SK-N-SH treated with all-trans-retinoic acid at 6 μM for 48 hours (cell line): ENCODE measurements around the gene KCTD13.

ENCODE experiments used
- ISL1 ChIP-seq: fragments of 250-450 bp; sonication (Bioruptor Pico); IDR thresholded peaks from 2 replicates; pipeline ENCODE4 v2.1.2; 2022; ENCODE audit warnings: mild to moderate bottlenecking, moderate library complexity
- OSR1 ChIP-seq: fragments of 250-450 bp; sonication (Bioruptor Pico); IDR thresholded peaks from 2 replicates; pipeline ENCODE4 v1.8.0; 2022; ENCODE audit warnings: moderate library complexity, mild to moderate bottlenecking, inconsistent platforms
- PATZ1 ChIP-seq: fragments of 250-450 bp; sonication (Bioruptor Pico); IDR thresholded peaks from 2 replicates; pipeline ENCODE4 v1.8.0; 2020; ENCODE audit warnings: mild to moderate bottlenecking, moderate library complexity, borderline replicate concordance
- PPARA ChIP-seq: fragments of 250-450 bp; sonication (Bioruptor Pico); IDR thresholded peaks from 2 replicates; pipeline ENCODE4 v1.5.0; 2020; ENCODE audit warnings: mild to moderate bottlenecking, borderline replicate concordance
- RARB ChIP-seq: fragments of 250-450 bp; sonication (Bioruptor Pico); IDR thresholded peaks from 2 replicates; pipeline ENCODE4 v1.8.0; 2021; ENCODE audit warnings: mild to moderate bottlenecking, moderate library complexity
- TCF4 ChIP-seq: fragments of 250-450 bp; sonication (Bioruptor Pico); IDR thresholded peaks from 2 replicates; pipeline ENCODE4 v1.8.0; 2021; ENCODE audit warnings: mild to moderate bottlenecking, moderate library complexity, borderline replicate concordance
- ZNF565 ChIP-seq: fragments of 450-650 bp; formaldehyde crosslinking; conservative IDR thresholded peaks from 2 replicates; pipeline ENCODE4 v1.5.0; 2020; ENCODE audit warnings: low read depth, mild to moderate bottlenecking, moderate library complexity
- TF ChIP-seq, protein P1 (sequence below): fragments of 250-450 bp; sonication (Bioruptor Pico); IDR thresholded peaks from 2 replicates; pipeline ENCODE4 v1.5.1; 2021; ENCODE audit warnings: mild to moderate bottlenecking, moderate library complexity
- TF ChIP-seq, protein P2 (sequence below): fragments of 250-450 bp; sonication (Bioruptor Pico); IDR thresholded peaks from 2 replicates; pipeline ENCODE4 v1.5.1; 2020; ENCODE audit warnings: low read depth, mild to moderate bottlenecking, moderate library complexity
- TF ChIP-seq, protein P3 (sequence below): fragments of 250-450 bp; sonication (Bioruptor Pico); IDR thresholded peaks from 2 replicates; pipeline ENCODE4 v1.5.0; 2020; ENCODE audit warnings: mild to moderate bottlenecking, moderate library complexity

DNA sequence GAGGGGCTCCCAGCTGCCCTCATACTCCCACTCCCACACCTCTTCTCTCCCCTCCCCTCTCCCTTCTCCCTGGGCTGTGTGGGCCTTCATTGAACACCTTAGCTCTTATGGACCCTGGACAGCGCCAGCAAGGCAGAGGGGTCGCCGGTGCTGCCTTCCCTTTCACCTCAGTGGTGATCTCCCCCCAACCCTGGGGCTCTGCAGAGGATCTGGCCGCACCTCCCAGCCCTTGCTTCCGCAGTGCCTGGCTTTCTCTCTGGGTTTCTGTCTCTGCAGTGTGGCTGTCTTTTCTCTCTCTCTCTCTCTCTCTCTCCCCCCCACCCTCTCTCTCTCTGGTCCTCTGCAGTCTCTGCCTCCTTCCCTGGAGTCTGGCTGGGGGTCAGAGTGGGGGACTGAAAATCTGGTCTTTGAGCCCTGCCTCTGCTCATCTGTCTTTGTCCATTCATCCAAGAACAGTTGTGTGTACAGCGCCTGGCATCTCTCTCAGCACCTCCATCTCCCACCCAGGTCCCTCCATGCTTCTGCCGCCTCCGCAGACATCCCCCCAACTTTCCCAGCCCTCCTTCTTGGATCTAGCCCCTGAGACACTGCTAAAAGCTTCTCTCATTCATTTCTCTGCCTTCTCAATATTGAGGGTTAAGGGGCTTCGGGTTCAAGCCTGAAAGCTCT is 27.8 kb downstream of the KCTD13 start:
- TF ChIP-seq TCF4 (CRISPR knock-in tag) (no peak), OSR1 (no peak), PATZ1 (no peak), PPARA (CRISPR knock-in tag) (no peak), RARB (CRISPR knock-in tag) (no peak), ZNF565 (no peak), ISL1 (CRISPR knock-in tag) (no peak)
- TF ChIP-seq, protein P1, sequence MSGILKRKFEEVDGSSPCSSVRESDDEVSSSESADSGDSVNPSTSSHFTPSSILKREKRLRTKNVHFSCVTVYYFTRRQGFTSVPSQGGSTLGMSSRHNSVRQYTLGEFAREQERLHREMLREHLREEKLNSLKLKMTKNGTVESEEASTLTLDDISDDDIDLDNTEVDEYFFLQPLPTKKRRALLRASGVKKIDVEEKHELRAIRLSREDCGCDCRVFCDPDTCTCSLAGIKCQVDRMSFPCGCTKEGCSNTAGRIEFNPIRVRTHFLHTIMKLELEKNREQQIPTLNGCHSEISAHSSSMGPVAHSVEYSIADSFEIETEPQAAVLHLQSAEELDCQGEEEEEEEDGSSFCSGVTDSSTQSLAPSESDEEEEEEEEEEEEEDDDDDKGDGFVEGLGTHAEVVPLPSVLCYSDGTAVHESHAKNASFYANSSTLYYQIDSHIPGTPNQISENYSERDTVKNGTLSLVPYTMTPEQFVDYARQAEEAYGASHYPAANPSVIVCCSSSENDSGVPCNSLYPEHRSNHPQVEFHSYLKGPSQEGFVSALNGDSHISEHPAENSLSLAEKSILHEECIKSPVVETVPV (CRISPR knock-in tag), result no peak
- TF ChIP-seq, protein P2, sequence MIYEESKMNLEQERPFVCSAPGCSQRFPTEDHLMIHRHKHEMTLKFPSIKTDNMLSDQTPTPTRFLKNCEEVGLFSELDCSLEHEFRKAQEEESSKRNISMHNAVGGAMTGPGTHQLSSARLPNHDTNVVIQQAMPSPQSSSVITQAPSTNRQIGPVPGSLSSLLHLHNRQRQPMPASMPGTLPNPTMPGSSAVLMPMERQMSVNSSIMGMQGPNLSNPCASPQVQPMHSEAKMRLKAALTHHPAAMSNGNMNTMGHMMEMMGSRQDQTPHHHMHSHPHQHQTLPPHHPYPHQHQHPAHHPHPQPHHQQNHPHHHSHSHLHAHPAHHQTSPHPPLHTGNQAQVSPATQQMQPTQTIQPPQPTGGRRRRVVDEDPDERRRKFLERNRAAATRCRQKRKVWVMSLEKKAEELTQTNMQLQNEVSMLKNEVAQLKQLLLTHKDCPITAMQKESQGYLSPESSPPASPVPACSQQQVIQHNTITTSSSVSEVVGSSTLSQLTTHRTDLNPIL (CRISPR knock-in tag), result no peak
- TF ChIP-seq, protein P3, sequence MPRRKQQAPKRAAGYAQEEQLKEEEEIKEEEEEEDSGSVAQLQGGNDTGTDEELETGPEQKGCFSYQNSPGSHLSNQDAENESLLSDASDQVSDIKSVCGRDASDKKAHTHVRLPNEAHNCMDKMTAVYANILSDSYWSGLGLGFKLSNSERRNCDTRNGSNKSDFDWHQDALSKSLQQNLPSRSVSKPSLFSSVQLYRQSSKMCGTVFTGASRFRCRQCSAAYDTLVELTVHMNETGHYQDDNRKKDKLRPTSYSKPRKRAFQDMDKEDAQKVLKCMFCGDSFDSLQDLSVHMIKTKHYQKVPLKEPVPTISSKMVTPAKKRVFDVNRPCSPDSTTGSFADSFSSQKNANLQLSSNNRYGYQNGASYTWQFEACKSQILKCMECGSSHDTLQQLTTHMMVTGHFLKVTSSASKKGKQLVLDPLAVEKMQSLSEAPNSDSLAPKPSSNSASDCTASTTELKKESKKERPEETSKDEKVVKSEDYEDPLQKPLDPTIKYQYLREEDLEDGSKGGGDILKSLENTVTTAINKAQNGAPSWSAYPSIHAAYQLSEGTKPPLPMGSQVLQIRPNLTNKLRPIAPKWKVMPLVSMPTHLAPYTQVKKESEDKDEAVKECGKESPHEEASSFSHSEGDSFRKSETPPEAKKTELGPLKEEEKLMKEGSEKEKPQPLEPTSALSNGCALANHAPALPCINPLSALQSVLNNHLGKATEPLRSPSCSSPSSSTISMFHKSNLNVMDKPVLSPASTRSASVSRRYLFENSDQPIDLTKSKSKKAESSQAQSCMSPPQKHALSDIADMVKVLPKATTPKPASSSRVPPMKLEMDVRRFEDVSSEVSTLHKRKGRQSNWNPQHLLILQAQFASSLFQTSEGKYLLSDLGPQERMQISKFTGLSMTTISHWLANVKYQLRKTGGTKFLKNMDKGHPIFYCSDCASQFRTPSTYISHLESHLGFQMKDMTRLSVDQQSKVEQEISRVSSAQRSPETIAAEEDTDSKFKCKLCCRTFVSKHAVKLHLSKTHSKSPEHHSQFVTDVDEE (CRISPR knock-in tag), result no peak
